Measurements from ENCODE around the gene LTA4H.

Gene LTA4H

DNA sequence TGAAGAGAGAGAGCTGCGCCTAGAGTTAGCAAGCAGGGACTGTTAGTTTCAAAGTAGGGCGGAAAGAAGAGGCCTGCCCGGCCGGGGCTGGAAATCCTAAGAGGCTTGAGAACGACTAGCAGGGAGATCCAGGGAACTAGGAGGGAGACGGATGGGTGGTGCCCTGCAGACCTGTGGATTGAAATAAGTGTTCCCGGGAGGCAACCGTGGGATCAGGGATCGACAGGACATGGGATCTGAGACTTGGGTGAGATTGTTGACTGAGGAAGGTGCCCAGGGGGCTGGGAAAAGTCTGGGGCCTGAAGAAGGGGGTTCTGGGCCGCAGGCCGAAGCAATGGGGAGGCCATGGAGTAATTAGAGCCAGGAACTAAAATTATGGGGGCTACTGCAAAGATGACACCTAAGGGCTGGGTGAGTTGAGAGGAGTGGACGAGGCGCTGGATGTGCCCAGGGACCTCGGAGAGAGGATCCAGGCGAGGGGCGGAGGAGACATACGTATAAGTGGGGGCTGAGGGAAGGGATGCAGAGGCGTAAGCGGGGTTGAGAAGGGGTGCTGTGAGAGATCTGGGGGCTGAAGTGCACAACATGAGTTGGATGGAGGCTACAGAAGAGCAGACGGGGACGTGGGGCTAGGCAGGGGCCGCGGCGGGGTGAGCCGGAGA is 635 bp downstream of the LTA4H start:
- DNase-seq (ENCODE audit: low read depth), result no peak

DNA sequence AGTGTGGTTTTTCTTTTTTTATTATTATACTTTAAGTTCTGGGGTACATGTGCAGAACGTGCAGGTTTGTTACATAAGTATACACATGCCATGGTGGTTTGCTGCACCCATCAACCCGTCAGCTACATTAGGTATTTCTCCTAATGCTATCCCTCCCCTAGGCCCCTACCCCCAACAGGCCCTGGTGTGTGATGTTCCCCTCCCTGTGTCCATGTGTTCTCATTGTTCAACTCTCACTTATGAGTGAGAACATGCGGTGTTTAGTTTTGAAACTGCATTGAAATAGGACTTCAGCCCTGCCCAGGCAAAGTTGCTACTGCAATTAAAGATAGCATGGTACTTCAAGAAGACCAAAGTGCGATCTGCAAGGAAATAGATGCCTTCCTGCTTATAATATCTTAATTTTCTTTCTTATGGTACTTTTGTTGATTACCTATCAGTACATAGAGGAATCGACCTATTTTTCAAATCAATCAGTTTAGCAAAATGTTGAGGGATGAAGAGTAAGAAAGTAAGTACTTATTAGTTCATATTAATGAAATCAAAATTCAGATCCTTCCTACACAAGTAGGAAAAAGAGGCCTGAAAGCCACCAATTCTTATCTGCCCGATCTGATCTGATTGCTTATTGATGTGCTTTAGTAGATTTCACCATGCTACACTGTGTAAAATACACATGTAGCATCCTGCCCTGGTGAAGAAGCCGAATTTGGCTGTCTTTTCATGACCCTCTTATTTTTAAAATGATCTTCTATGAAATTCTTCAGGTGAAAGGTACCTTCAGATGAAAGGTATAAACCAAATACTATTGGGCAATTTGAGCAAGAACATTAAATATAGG is 1.6 kb downstream of the LTA4H start:
- no peak for DNase-seq (ENCODE audit: low read depth)

DNA sequence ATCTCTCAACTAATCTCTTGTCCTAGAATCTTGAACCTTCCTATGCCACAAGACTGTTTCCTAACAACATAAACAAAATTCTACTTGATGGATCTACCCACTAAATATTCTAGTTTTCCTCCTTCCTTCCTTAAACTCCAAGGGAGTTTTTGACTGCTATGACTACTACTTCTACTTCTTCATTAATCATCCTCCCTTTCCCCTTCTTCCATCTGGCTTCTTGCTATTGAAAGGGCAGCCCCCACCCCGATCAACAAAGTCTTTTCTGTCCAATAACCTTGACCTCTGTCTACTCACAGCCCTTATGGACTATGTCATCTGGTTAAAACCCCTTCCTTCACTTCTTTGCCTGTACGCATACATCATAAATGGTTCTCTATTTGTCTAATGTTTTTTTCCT is 5.6 kb downstream of the LTA4H start:
- DNase-seq (ENCODE audit: low read depth), result no peak

DNA sequence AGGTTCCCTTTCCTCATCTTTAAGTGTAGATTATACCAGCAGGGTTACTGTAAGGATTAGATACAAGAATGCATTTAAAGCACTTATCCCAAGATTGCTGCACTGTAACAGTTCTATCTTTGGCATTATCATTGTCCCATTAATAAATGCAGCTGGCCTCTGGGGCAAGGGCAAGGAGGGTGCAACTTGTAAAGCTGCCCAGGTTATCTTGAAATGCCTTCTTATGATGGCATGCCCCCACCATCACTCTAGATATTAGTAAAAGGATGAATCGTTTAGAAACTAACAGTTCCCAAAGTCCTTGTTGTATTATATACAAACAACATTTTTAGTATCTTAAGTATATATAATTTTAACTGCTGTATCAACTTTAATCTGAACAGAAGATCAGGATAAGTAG is 6.8 kb downstream of the LTA4H start:
- no peak for DNase-seq (ENCODE audit: low read depth)

DNA sequence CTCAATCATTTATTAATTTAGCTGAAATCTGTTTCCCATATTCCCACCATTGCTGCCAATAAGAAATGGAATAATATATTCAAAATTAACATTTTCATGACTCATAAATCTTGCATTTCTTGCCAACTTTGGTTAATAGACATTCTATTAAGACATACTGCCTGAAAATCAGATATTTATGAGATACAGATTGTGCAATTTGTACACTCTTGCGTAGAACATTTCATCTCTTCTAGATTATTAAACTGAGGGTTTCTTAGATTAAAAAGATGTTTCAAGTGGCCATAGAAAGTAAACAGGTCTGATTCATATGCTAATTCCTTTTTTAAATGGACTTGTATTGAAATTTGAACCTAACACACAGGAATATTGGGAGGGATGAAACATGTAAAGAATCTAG is 9.1 kb downstream of the LTA4H start:
- no peak for DNase-seq (ENCODE audit: low read depth)

DNA sequence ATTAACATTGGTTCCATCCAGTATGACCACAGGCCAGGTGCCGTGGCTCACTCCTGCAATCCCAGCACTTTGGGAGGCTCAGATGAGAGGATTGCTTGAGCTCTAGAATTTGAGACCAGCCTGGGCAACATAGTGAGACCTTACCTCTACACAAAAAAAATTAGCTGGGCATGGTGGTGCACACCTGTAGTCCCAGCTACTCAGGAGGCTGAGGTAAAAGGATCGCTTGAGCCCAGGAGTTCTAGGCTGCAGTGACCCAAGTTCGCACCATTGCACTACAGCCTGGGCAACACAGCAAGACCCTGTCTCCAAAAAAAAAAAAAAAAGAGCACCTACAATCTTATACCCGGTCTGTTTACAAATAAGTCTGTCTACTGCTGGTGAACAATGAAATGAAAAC is 9.9 kb downstream of the LTA4H start:
- DNase-seq (ENCODE audit: low read depth), result no peak

DNA sequence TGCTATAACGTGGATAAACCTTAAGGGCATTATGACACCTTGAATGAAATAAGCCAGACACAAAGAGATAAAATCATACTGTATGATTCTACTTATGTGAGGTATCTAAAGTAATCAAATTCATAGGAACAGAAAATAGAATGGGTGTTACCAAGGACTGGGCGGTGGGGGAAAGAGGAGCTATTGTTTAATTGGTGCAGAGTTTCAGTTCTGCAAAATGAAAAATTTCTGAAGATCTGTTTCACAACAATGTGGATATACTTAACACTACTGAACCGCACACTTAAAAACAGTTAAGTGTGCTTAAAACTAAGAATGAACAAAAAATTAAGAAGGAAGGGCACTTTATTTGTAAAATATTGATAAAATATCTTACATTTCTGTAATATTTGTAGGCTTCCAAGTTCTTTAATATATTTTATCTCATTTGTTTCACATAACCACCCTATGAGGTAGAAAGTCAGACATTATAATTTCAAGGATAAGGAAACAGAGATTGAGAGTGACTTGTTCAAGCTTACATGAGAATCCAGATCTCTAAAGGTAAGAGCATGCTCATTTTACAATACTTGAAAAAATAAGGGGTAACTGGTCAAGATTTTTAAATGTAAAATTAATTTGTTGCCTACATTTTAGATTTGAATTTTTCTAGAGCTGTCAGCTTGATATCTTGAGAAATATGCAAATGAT is 14.9 kb downstream of the LTA4H start:
- DNase-seq (ENCODE audit: low read depth), result no peak

DNA sequence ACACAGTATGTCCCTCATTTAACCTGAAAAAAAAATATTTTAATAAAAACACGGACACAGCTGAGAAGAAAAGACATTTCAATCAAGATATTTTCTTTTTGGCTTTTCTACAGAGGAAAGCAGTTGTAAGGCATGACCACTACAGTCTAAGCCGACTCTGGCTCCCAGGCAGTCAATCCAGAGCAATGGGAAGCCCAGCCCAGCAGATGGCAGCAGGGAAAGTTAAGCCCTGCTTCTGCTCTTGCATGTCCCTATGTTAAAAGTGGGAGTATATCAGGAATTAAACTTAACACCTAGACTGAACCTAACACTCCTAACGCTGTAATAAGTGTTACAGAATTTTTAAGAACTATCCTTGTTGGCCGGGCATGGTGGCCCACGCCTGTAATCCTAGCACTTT is 19.7 kb downstream of the LTA4H start:
- DNase-seq (ENCODE audit: low read depth), result no peak

DNA sequence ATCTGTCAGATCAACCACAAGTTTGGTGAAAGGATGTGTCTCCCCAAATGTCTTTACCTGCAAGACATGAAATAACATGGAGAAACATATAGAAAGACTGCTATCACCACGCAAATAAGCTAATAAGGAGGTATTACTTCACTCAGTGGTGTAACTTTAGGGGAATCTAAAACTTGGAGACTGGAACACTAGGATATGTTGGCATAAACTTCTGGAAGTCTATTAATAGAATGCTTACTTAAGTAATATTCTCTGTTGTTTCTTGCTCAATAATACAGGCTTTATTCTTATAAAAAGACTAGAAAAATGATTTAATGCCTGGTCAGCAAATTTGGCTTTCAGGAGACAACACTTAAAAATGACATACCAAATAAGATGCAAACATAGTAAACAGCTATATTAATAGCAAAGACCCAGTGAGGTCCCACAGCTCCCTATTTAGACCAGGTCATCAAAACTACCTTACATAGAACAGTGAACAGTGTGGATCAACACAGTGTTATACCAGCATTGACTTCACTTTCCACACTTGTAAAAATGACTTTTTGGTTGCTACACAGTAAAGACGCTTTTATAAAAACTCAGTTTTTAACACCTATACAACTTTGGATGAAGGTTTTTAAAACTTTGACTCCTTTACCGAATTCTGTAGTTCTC is 20.3 kb downstream of the LTA4H start:
- DNase-seq (ENCODE audit: low read depth), result no peak

DNA sequence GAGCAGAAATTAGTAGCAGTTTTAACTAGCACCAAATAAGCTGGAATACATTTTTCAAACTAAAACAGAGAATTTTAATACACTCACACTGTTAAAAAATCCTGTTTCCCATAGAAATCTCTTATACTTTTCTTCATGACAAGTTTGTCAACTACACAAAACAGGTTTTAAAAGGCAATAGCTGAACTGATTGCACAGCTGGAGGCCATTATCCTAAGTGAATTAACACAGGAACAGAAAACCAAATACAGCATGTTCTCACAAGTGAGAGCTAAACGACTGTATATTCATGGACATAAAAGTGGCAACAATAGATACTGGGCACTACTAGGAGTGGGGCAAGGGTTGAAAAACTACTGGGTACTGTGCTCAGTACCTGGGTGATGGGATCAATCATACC is 27.7 kb downstream of the LTA4H start:
- no peak for DNase-seq (ENCODE audit: low read depth)

DNA sequence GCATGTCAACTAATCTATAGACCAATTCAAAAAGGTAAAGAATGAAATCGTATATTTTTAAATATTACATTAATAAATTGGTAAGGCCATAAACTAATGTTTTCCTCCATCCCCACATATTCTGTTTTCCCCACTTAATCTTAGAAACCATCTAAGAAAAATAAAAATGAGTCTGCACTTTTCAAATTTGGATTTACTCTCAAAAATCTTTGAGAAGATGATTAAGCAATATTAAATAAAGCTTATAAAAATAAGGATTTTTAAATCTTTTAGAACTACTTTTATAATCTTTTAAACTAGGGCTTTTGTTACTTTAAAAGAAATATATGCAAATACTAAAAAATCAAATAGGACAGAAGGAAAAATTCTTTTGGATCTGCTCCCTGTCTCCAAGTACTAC is 28.7 kb downstream of the LTA4H start:
- DNase-seq (ENCODE audit: low read depth), result no peak

DNA sequence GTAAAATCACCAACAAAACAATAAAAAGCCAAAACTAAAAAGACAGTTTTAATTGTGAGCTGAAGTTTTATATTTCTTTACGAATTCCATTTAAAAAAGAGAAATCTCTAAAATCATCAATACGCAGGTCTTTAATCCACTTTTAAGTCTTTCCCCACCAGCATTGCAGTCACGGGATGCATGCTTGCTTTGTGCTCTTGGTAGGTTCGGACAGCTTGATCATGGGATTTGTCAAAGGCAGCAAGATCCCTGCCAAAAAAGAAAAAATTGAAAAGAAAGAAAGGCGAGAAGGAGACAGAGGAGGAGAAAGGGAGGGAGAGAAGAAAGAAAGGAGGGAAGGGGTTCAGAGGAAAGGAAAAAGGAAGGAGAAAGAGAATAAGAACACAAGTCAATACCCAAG is 34.5 kb downstream of the LTA4H start:
- no peak for DNase-seq (ENCODE audit: low read depth)

DNA sequence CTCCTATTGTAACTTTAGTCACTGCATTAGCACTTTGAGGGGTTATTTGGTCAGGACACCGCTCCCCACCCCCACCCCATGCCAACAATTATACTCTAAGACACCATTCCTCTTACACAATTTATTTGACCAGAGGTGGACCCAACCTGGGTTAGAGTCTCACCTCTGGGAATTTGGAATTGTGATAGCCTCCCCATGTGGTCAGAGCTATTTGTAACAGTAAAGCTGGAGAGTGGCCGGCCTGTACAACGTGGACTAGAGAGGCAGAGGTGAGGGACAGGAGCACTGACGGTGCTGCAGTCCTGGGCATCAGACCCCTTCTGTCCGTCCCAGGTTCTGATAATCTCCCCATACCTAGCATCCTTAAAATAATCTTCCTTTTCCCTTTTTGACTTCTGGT is 35.9 kb downstream of the LTA4H start:
- no peak for DNase-seq (ENCODE audit: low read depth)

DNA sequence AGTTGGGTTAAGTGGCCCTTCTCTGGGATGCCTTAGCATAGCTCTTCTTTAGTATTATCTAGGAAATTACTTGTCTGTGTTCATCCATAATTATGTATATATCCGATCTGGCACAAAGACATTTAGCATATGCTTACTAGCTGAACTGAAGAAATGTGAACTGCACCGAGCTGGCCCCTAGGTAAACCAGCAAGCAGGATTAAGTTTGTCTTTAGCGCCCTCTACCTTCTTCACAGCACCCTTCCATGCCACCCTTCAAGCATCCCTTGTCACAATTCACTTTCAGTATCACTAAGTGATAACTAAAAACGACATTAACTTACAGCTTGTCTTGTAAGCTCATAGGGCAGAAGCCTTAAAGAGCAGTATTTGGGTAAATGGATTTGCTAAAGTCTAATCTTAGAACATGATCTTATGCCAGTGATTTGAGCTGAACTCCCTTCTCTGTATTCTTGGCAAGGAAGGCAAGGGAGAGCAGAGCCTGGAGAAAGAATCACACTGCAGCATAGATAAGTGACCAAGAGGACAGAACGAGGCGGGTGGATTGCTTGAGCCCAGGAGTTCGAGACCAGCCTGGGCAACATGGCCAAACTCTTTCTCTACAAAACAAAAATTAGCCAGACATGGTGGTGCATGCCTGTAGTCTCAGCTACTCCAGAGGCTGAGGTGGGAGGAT is 36.6 kb downstream of the LTA4H start:
- DNase-seq (ENCODE audit: low read depth), result peak; percentile 4

DNA sequence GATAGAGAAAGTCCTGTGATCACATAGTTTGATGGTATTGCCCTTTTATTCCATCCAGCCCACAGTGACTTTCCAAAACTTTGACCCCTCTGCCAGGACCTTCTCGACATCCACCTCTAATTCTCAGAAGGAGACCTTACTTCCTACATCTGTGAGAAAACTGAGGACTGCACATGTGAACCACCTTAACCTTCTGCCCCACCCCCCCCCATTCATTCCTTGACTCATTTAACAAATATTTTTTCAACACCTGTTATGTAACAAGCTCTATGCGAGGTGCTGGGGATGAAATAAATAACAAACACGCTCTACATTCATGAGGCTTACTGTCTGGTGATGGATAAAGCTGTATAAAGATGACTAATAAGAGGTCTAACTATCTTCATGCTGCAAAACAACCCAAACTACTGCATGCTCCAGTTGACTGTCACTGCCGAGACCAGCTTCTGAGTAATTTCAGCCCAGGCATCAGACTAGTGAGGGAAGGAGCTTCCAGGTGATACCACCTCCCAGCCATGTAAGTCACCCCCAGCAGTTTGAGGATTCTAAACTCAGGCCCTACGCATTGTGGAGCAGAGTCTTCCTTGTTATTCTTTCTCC is 37.4 kb downstream of the LTA4H start:
- no peak for DNase-seq (ENCODE audit: low read depth)

DNA sequence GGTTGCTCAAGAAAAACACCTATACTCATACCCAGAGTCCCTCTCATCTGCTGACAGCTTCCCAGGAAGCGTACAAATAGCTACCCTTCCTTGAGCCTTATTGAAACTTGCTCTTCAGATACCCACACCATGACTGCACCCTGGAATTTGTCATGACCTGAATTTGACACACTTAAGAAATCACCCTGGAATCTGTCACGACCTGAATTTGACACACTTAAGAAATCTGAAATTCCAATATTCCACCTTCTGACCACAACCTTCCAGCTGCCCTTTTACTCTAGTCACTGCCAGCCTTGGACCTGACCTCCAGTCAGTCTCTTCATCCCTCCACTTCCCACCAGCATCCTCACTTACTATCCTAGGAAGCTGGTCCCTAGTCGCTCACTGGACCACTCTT is 38.1 kb downstream of the LTA4H start:
- DNase-seq (ENCODE audit: low read depth), result no peak

DNA sequence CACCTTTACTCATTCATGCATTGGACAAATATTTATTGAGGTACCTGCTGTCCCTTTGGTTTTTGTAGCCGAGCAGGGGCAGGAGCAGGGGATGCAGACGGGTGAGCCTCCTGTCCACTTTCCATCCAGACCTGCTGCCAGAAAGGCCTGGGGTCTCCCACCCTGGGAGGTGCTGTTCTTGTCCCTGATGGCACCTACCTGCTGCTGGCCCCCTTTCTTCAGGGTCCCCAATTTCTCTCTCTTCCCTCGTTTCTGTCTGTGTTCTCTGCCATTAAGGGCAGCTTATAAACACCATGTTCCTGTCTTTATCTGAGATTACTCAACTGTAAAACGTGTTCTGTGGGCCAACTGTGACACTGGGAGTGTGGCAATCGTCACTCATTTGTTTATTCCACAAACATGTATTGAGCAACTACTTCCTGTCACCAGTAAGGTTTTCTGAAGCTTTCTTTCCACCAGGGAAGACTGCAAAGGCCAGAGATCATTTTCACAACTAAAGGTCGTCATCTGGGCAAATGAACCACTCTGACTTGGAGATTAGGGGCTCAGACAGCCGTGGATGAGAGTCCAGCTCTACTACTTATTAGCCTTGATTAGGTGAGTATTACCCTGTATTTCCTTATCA is 39.2 kb downstream of the LTA4H start, which contains the start of gene HAL:
Gene HAL, minus strand, starts transcription at position 311 of the 625 bp plus-strand sequence. CDS start 434 bp downstream, outside the sequence.
- DNase-seq (ENCODE audit: low read depth), result no peak

DNA sequence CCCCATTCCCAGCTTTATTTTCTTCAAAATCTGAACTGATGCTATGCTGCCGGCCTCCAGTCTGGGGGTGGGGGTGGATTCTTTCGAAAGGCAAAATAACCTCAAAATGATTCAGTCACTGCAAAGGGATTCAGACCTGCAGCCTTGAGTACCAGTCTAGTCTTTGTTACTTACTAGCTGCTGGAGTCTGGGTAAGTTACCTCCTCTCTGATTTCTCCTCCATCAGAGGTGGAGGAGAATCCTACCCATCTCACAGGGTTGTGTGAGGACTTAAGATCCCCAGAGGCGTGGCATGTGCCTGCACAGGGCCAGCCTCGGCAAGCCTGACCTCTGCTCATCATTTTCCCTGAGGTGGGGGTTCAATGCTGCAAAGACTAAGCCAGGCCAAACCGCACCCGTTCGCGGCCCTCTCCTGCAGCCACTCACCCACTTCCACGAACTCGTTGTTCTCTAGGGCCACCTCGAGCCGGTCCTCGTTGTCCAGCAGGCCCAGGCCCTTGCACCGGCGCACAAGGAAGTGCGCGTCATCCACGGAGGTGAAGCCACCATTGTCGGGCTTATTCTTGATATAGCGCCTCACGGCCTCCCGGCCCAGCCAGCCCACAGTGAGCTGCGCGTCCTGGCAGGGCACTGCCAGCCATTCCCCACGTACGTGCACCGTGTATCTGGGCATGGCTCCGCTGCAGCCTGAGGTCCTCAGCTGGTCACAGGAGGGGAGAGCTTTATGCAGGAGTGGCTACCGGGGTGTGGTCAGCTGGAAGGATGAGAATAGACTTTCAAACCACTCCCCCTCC is 40.0 kb downstream of the LTA4H start:
- no peak for DNase-seq (ENCODE audit: low read depth)

DNA sequence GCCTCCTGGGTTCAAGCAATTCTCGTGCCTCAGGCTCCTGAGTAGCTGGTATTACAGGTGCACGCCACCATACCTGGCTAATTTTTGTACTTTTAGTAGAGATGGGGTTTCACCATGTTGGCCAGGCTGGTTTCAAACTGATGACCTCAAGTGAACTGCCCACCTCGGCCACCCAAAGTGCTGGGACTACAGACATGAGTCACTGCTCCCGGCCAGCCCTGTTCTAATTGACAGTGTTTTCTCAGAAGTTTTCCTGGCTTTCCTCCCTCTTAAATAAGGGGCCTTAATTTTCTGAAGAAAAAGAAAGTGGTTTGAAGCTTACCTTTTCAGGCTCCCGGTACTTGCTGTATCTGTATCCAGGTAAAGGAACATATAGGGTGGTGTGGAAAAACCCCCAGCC is 40.9 kb downstream of the LTA4H start:
- no peak for DNase-seq (ENCODE audit: low read depth)

DNA sequence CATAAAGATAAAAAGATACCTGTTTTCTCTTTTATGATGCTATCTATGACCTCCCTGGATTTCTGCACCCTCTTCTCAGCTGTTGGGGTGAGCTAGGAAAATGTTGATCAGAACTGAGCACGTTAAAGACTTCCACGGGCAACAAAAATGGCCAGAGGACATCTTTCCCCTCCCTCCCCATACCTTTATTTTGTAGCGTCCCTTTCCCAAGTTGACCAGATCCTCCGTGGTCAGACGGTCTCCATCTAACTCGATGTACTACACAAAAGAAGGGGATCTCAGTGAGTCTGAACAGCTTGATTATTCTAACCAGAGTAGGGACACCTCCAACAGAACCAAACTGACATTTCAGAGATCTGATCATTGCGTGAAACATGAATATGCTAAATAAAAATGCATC is 41.5 kb downstream of the LTA4H start:
- no peak for DNase-seq (ENCODE audit: low read depth)
